Measurements from ENCODE around the gene ARIH1. TPM values are rescaled to one million over a fixed set of nuclear protein-coding genes. Genes with fewer than 3 reads are reported as not detected.
"Not testable (repeated sequence)": the region's sequence is repeated elsewhere in the genome, so short reads cannot be mapped to it uniquely, and the experiment has no call there.

Gene ARIH1, protein sequence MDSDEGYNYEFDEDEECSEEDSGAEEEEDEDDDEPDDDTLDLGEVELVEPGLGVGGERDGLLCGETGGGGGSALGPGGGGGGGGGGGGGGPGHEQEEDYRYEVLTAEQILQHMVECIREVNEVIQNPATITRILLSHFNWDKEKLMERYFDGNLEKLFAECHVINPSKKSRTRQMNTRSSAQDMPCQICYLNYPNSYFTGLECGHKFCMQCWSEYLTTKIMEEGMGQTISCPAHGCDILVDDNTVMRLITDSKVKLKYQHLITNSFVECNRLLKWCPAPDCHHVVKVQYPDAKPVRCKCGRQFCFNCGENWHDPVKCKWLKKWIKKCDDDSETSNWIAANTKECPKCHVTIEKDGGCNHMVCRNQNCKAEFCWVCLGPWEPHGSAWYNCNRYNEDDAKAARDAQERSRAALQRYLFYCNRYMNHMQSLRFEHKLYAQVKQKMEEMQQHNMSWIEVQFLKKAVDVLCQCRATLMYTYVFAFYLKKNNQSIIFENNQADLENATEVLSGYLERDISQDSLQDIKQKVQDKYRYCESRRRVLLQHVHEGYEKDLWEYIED
- total RNA-seq (10 to 100 TPM; 67.6 to 73.8 TPM), polyA plus RNA-seq (ENCODE audit: insufficient read length in 2 of 2) (100 to 1,000 TPM; 141 to 179 TPM)
- long read RNA-seq, donor 1, full-length matches to known transcripts: 3 of 3 reads
- long read RNA-seq, donor 1, partial matches to known transcripts: 0 of 3 reads
- long read RNA-seq, donor 1, other reads (novel, unspliced or antisense): 0 of 3 reads
- long read RNA-seq, donor 2, full-length matches to known transcripts: 3 of 3 reads
- long read RNA-seq, donor 2, partial matches to known transcripts: 0 of 3 reads
- long read RNA-seq, donor 2, other reads (novel, unspliced or antisense): 0 of 3 reads
- long read RNA-seq, donor 3, full-length matches to known transcripts: 5 of 15 reads
- long read RNA-seq, donor 3, partial matches to known transcripts: 10 of 15 reads
- long read RNA-seq, donor 3, other reads (novel, unspliced or antisense): 0 of 15 reads
- long read RNA-seq, donor 4, full-length matches to known transcripts: 4 of 9 reads
- long read RNA-seq, donor 4, partial matches to known transcripts: 5 of 9 reads
- long read RNA-seq, donor 4, other reads (novel, unspliced or antisense): 0 of 9 reads

DNA sequence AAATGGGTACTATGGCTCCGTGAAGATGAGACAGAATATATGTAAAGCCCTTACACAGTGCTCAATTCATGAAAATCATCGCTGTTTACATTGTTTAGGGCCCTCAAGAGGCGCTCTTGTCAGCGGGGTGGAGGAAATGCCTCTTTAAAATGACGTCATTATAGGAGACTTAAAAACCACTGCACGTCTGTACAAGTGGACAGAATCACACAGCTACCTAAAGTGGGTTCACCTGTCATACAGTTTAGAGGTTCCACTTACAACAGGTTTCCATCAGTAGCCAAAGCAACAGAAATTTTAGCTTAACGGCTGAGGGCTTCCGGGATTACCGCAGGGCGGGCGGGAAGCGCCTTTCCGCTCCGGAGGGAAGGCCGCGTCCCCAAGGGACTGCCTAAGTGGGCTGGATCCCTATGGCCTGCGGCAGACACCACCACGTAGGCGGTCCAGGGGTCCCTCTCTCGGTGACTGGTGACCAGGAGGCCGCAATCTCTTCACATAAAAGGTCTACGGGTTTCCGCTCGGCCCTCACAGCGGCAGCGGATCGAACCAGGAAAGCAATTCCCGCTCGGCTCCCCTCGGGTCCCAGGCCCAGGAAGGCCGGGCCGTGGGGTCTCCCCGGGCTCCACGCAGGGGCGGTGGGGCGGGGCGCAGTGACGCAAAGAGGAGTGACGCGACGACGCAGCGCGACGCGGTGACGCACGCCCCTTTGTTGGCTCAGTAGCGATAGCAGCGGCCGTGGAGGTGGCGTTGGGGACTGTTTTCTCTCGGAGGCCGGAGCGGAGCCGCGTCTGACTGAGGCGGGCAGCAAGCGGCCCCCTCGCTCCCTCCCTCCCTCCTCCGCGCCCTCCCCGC, at the start of gene ARIH1:
Gene ARIH1, plus strand, starts transcription at position 717 of the 852 bp plus-strand sequence. CDS start 310 bp downstream, outside the sequence.
- DNase-seq (ENCODE audit: low read depth in 4 of 6, low spot score in 6 of 6): peak; percentile 90 to 99 (median 95)
- H3K4me3 ChIP-seq (ENCODE audit: low read depth, low read length): peak within 1 kb of the TSS; percentile 86
- H3K27ac ChIP-seq (ENCODE audit: low read depth, low read length): peak within 1 kb of the TSS; percentile 100
- H3K4me1 ChIP-seq (ENCODE audit: control insufficient read depth, insufficient read depth, low read length): peaks cover 16% of the 10 kb centered on the region
- H3K9me3 ChIP-seq (ENCODE audit: control insufficient read depth, insufficient read depth, low read length): no peaks in the 10 kb centered on the region
- 0% methylated on average over 61 of the region's 63 CpGs for WGBS (ENCODE audit: insufficient coverage)
- no peaks in the 10 kb centered on the region for H3K27me3 ChIP-seq (ENCODE audit: control insufficient read depth, insufficient read depth, low read length)
- peaks cover 9% of the 10 kb centered on the region for H3K36me3 ChIP-seq (ENCODE audit: control insufficient read depth, insufficient read depth, low read length)

DNA sequence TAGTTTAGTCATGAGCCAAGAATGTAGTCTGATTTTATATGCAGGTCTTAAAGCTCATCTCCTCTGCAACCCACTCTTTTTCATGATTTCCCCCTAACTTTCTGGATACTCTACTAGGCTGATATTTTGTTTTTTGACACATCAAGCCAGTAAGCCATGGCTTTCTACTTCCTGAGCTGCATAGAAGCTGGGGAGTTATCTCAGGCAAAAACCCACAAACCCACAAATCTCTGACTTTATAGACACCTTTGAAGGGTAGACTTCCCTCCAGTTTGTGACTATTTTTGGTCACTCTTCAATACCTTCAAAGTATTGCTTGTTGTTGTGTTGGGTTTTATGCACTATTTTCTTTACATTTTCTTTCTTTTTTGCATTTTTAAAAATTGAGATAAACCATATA, 47.4 kb upstream of the ARIH1 start:
- no peak for DNase-seq (ENCODE audit: low read depth in 4 of 6, low spot score in 6 of 6)
- peaks cover 2% of the 10 kb centered on the region for H3K27me3 ChIP-seq (ENCODE audit: control insufficient read depth, insufficient read depth, low read length)
- peaks cover 2% of the 10 kb centered on the region for H3K9me3 ChIP-seq (ENCODE audit: control insufficient read depth, insufficient read depth, low read length)
- no peaks in the 10 kb centered on the region for H3K4me1 ChIP-seq (ENCODE audit: control insufficient read depth, insufficient read depth, low read length)
- H3K36me3 ChIP-seq (ENCODE audit: control insufficient read depth, insufficient read depth, low read length): no peaks in the 10 kb centered on the region
- H3K4me3 ChIP-seq (ENCODE audit: low read depth, low read length): no peak overlapping the region
- no peak overlapping the region for H3K27ac ChIP-seq (ENCODE audit: low read depth, low read length)

DNA sequence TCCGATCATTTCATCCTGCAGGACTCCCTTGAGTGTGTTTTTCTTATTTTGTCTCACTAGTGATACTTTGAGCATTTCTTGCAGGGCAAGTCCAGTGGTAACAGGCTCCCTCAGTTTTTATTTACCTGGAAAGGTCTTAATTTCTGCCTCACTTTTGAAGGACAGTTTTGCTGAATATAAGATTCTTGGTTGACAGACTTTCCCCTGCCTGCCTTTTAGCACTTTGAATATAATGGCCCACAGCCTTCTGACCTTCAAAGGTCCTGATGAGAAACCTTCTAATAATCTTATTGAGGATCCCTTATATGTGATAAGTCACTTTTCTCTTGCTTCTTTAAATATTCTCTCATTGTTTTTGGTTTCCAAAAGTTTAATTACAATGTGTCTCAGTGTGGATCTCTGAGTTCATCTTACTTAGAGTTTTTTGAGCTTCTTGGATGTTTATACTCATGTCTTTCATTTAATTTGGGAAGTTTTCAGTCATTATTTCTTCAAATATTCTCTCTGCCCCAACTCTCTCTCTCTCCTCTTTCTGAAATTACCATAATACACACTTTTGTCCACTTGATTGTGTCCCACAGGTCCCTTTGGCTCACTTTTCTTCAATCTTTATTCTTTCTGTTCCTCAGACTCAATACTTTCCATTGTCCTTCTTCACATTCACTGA, 36.3 kb upstream of the ARIH1 start:
- 60% methylated on average over 1 of the region's 1 CpG for WGBS (ENCODE audit: insufficient coverage)
- peaks cover 5% of the 10 kb centered on the region for H3K9me3 ChIP-seq (ENCODE audit: control insufficient read depth, insufficient read depth, low read length)
- H3K27me3 ChIP-seq (ENCODE audit: control insufficient read depth, insufficient read depth, low read length): no peaks in the 10 kb centered on the region
- no peaks in the 10 kb centered on the region for H3K4me1 ChIP-seq (ENCODE audit: control insufficient read depth, insufficient read depth, low read length)
- no peak for DNase-seq (ENCODE audit: low read depth in 4 of 6, low spot score in 6 of 6)
- H3K27ac ChIP-seq (ENCODE audit: low read depth, low read length): no peak overlapping the region
- no peaks in the 10 kb centered on the region for H3K36me3 ChIP-seq (ENCODE audit: control insufficient read depth, insufficient read depth, low read length)
- no peak overlapping the region for H3K4me3 ChIP-seq (ENCODE audit: low read depth, low read length)

DNA sequence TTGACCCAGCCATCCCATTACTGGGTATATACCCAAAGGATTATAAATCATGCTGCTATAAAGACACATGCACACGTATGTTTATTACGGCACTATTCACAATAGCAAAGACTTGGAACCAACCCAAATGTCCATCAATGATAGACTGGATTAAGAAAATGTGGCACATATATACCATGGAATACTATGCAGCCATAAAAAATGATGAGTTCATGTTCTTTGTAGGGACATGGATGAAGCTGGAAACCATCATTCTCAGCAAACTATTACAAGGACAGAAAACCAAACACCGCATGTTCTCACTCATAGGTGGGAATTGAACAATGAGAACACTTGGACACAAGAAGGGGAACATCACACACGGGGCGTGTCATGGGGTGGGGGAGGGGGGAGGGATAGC, 31.3 kb upstream of the ARIH1 start:
- DNase-seq (ENCODE audit: low read depth in 4 of 6, low spot score in 6 of 6); H3K9me3 ChIP-seq (ENCODE audit: control insufficient read depth, insufficient read depth, low read length); H3K27ac ChIP-seq (ENCODE audit: low read depth, low read length); H3K36me3 ChIP-seq (ENCODE audit: control insufficient read depth, insufficient read depth, low read length); H3K4me1 ChIP-seq (ENCODE audit: control insufficient read depth, insufficient read depth, low read length); H3K27me3 ChIP-seq (ENCODE audit: control insufficient read depth, insufficient read depth, low read length); H3K4me3 ChIP-seq (ENCODE audit: low read depth, low read length): not testable (repeated sequence)
- 94% methylated on average over 2 of the region's 5 CpGs for WGBS (ENCODE audit: insufficient coverage)

DNA sequence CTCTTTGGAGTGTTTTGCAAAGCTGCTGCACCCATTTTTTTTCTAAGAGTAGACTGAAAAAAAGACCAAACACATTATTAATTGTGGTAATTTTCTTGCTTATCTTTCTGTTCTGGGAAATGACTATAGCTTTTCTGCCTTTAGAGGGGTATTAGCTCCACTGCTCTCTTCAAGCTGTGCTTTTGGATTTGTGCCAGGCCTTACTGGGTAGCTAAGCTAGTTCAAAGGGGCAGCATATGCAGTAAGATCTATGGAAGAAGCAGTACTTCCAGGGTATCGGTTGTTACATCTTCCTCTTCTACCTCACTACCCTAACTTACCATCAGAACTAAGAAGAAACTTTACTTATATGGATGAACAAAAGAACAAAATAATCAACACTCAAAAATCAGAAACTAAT, 28.7 kb upstream of the ARIH1 start:
- Histone ChIP-seq H3K4me1 (ENCODE audit: control insufficient read depth, insufficient read depth, low read length) (no peaks in the 10 kb centered on the region), H3K36me3 (ENCODE audit: control insufficient read depth, insufficient read depth, low read length) (no peaks in the 10 kb centered on the region), H3K27ac (ENCODE audit: low read depth, low read length) (no peak overlapping the region), H3K9me3 (ENCODE audit: control insufficient read depth, insufficient read depth, low read length) (no peaks in the 10 kb centered on the region), H3K4me3 (ENCODE audit: low read depth, low read length) (no peak overlapping the region), H3K27me3 (ENCODE audit: control insufficient read depth, insufficient read depth, low read length) (no peaks in the 10 kb centered on the region)
- DNase-seq (ENCODE audit: low read depth in 4 of 6, low spot score in 6 of 6): peak in 2 of 6 donors; percentile 3 to 50
- no CpG with 5 or more reads among the region's 1 CpG for WGBS (ENCODE audit: insufficient coverage)

DNA sequence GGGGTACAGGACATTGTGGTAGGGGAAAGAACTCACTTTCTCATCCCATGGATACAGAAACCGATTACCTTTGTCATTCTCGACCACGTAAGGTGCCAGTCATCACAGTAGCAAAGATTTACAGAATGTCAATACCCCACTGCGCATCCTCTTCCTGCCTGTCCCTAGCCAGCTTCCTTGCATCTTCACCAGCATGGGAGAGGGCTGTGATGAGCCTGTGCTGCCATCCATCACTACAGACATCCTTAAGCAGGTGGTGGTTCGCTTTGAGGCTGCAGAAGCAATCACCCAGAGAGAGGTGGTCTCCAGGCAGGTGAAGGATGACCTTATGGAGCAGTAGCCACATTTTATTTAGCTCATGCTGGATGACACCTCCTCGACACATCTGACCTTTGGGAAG, 23.3 kb upstream of the ARIH1 start:
- no peak overlapping the region for H3K4me3 ChIP-seq (ENCODE audit: low read depth, low read length)
- whole genome bisulfite sequencing (ENCODE audit: insufficient coverage): 91% methylated on average over 5 of the region's 6 CpGs
- no peaks in the 10 kb centered on the region for H3K4me1 ChIP-seq (ENCODE audit: control insufficient read depth, insufficient read depth, low read length)
- no peak overlapping the region for H3K27ac ChIP-seq (ENCODE audit: low read depth, low read length)
- no peak for DNase-seq (ENCODE audit: low read depth in 4 of 6, low spot score in 6 of 6)
- H3K36me3 ChIP-seq (ENCODE audit: control insufficient read depth, insufficient read depth, low read length): no peaks in the 10 kb centered on the region
- no peaks in the 10 kb centered on the region for H3K9me3 ChIP-seq (ENCODE audit: control insufficient read depth, insufficient read depth, low read length)
- no peaks in the 10 kb centered on the region for H3K27me3 ChIP-seq (ENCODE audit: control insufficient read depth, insufficient read depth, low read length)

DNA sequence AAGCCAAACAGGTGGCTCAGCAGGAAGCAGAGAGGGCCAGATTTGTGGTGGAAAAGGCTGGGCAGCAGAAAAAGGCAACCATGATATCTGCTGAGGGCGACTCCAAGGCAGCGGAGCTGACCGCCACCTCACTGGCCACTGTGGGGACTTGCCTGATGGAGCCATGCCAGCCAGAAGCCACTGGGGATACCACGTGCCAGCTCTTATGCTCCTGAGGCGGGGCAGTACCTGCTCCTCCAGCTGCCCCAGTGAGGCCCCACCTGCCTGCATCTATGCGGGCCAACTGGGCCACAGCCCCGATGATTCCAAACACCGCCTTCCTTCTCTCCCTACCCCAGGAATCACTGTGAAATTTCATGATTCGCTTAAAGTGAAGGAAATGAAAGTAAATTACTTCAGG, 22.9 kb upstream of the ARIH1 start:
- DNase-seq (ENCODE audit: low read depth in 4 of 6, low spot score in 6 of 6): no peak
- no peaks in the 10 kb centered on the region for H3K27me3 ChIP-seq (ENCODE audit: control insufficient read depth, insufficient read depth, low read length)
- no peak overlapping the region for H3K4me3 ChIP-seq (ENCODE audit: low read depth, low read length)
- H3K4me1 ChIP-seq (ENCODE audit: control insufficient read depth, insufficient read depth, low read length): no peaks in the 10 kb centered on the region
- WGBS (ENCODE audit: insufficient coverage): 86% methylated on average over 6 of the region's 9 CpGs
- no peak overlapping the region for H3K27ac ChIP-seq (ENCODE audit: low read depth, low read length)
- no peaks in the 10 kb centered on the region for H3K36me3 ChIP-seq (ENCODE audit: control insufficient read depth, insufficient read depth, low read length)
- no peaks in the 10 kb centered on the region for H3K9me3 ChIP-seq (ENCODE audit: control insufficient read depth, insufficient read depth, low read length)

DNA sequence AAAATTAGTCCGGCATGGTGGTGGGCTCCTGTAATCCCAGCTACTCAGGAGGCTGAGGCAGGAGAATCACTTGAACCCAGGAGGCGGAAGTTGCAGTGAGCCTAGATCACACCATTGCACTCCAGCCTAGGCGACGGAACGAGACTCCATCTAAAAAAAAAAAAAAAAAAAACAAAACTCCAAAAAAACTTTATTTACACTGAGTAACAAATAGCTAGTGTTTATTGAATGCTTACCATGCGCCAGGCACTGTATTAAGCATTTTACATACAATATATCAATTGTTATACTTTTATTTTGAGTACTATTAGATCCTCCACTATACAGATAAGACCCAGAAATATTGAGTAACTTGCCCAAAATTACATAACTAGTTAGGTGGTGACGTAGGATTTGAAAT, 17.4 kb upstream of the ARIH1 start:
- WGBS (ENCODE audit: insufficient coverage): no CpG with 5 or more reads among the region's 7 CpGs
- Histone ChIP-seq H3K36me3 (ENCODE audit: control insufficient read depth, insufficient read depth, low read length) (no peaks in the 10 kb centered on the region), H3K4me3 (ENCODE audit: low read depth, low read length) (no peak overlapping the region), H3K4me1 (ENCODE audit: control insufficient read depth, insufficient read depth, low read length) (no peaks in the 10 kb centered on the region), H3K9me3 (ENCODE audit: control insufficient read depth, insufficient read depth, low read length) (no peaks in the 10 kb centered on the region), H3K27me3 (ENCODE audit: control insufficient read depth, insufficient read depth, low read length) (no peaks in the 10 kb centered on the region), H3K27ac (ENCODE audit: low read depth, low read length) (no peak overlapping the region)
- DNase-seq (ENCODE audit: low read depth in 4 of 6, low spot score in 6 of 6): no peak
